Subcutaneous abdominal adipose tissue (tissue), 5 donors: ENCODE measurements around the gene DLG1.

ENCODE experiments used
- H3K27ac ChIP-seq: one replicate; pipeline ENCODE4 v1.7.0; 2013; ENCODE audit warnings: low read depth, mild to moderate bottlenecking, inconsistent platforms, low read length, moderate library complexity
- H3K27me3 ChIP-seq, 5 donors: one replicate each; pipeline ENCODE4 v1.7.0; 2013; ENCODE audit warnings: low read length in 5 of 5, inconsistent platforms in 1 of 5; ENCODE audit not compliant: control insufficient read depth in 5 of 5, insufficient read depth in 4 of 5
- H3K36me3 ChIP-seq, 5 donors: one replicate each; pipeline ENCODE4 v1.7.0; 2013; ENCODE audit warnings: low read length in 5 of 5; ENCODE audit not compliant: control insufficient read depth in 5 of 5, insufficient read depth in 5 of 5
- H3K4me1 ChIP-seq, 5 donors: one replicate each; pipeline ENCODE4 v1.7.0; 2013; ENCODE audit warnings: low read length in 5 of 5, mild to moderate bottlenecking in 3 of 5, moderate library complexity in 1 of 5; ENCODE audit not compliant: control insufficient read depth in 5 of 5, insufficient read depth in 5 of 5
- H3K4me3 ChIP-seq, 5 donors: one replicate each; pipeline ENCODE4 v1.7.0; 2013; ENCODE audit warnings: low read length in 5 of 5, low read depth in 1 of 5
- H3K9ac ChIP-seq, 5 donors: one replicate each; pipeline ENCODE4 v1.7.0; 2013; ENCODE audit warnings: low read length in 5 of 5, mild to moderate bottlenecking in 4 of 5, moderate library complexity in 3 of 5
- H3K9me3 ChIP-seq, 5 donors: one replicate each; pipeline ENCODE4 v1.7.0; 2013; ENCODE audit warnings: low read length in 5 of 5; ENCODE audit not compliant: control insufficient read depth in 5 of 5
- donor health status: healthy.
- donor health status: healthy.
- donor health status: healthy.
- donor health status: healthy.
- donor health status: healthy.

Gene DLG1

GRCh38 chr3:197011780-197012539 is 286.5 kb downstream of the DLG1 start:
- Histone ChIP-seq H3K4me3 (no peak overlapping the region), H3K9ac (no peak overlapping the region), H3K27ac (no peak overlapping the region), H3K27me3 (peaks cover 0 to 11% (median 5%) of the 10 kb centered on the region in 5 donors), H3K9me3 (no peaks in the 10 kb centered on the region), H3K36me3 (no peaks in the 10 kb centered on the region), H3K4me1 (no peaks in the 10 kb centered on the region)

DNA sequence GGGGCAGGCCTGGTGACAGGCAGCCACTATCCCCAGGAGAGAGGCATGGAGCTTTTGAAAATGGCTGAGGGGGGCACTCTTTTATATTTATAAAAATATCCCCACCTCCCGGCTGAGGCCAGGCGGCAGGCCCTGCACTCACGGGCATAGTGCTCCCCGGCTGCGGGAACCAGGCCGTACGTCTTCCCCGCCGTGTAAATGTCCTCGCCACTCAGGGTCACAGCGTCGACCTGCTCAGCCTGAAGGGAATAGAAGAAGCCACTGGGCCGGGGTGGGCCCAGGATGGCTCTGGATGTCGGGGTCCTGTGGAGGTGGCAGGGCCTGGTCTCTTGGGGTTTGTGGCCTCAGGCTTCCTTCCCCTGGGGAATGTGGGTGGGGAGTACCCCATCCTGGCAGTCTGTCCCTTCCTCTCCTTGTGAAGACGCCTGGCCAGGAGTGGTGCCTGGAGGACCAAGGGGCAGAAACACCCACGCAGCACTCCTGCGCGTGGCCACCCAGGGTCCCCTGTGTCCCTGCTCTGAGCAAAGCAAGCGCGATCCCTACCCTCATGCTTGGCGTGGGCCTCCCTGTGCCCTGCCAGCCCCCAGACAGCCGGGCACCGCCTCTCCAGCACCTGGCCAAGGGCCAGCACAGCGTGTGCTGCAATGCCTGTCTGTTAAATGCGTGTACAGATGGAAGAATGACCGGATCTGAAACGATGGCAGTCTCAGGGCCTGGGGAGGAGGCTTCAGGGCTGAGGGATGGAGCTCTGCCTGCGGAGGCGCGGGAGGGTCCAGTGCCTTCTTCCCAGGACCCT is 287.7 kb downstream of the DLG1 start:
- H3K4me3 ChIP-seq: no peak overlapping the region
- H3K9me3 ChIP-seq: no peaks in the 10 kb centered on the region
- no peak overlapping the region for H3K27ac ChIP-seq
- no peak overlapping the region for H3K9ac ChIP-seq
- H3K36me3 ChIP-seq: no peaks in the 10 kb centered on the region
- H3K27me3 ChIP-seq: peaks cover 0 to 11% (median 5%) of the 10 kb centered on the region in 5 donors
- no peaks in the 10 kb centered on the region for H3K4me1 ChIP-seq

- peaks cover 0 to 6% (median 5%) of the 10 kb centered on the region in 5 donors for H3K27me3 ChIP-seq
- H3K4me1 ChIP-seq: no peaks in the 10 kb centered on the region
- no peaks in the 10 kb centered on the region for H3K9me3 ChIP-seq
- H3K27ac ChIP-seq: no peak overlapping the region
- no peaks in the 10 kb centered on the region for H3K36me3 ChIP-seq
- H3K9ac ChIP-seq: no peak overlapping the region
- H3K4me3 ChIP-seq: no peak overlapping the region
These were observed 288.8 kb downstream of the DLG1 start for GRCh38 chr3:197009532-197010019.

DNA sequence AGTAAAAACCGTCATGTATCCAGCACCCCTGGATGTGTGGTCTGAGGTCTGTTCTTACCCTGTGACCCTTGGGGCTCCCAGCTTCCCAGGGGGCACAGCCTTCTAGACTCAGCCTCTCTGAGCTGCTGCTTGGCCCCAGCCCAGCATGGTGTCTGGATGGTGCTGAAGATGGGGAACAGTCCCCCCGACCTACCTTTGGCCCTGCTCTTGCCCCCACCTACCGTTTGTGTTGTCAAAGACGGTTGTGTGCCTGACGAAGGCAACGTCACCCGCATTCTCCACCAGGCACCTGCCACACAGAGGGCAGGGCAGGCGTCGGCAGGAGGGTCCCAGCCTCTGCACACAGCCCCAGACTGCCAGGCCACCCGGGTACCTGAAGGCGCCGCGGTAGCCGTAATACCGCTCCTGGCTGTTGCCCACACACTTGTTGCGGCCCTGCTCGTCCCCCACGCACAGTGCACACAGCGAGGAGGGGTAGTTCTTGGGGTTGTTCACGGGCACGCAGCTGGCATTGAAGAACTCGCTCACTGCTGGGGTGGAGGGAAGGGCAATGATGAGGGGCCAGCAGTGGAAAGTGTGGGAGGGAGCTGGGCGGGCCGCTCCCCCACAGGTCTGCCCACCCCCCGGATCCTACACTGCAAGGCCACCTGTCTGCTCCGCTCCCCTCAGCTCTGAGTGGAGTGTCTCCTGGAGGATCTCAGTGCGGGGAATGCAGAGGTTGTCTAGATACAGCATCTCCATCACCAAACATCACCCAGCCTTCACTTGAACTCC is 289.8 kb downstream of the DLG1 start:
- H3K36me3 ChIP-seq: no peaks in the 10 kb centered on the region
- H3K9me3 ChIP-seq: no peaks in the 10 kb centered on the region
- peaks cover 0 to 6% (median 5%) of the 10 kb centered on the region in 5 donors for H3K27me3 ChIP-seq

GRCh38 chr3:197007953-197008352 is 290.5 kb downstream of the DLG1 start:
- Histone ChIP-seq H3K4me1 (peaks cover 0 to 8% (median 6%) of the 10 kb centered on the region in 5 donors), H3K4me3 (no peak overlapping the region), H3K36me3 (no peaks in the 10 kb centered on the region), H3K27me3 (peaks cover 0 to 6% (median 5%) of the 10 kb centered on the region in 5 donors), H3K9me3 (no peaks in the 10 kb centered on the region), H3K27ac (no peak overlapping the region), H3K9ac (no peak overlapping the region)

More for the DNA sequence above, 289.8 kb downstream of the DLG1 start:
- H3K27ac ChIP-seq: no peak overlapping the region
- H3K4me3 ChIP-seq: no peak overlapping the region
- no peak overlapping the region for H3K9ac ChIP-seq
- peaks cover 0 to 5% (median 3%) of the 10 kb centered on the region in 5 donors for H3K4me1 ChIP-seq

DNA sequence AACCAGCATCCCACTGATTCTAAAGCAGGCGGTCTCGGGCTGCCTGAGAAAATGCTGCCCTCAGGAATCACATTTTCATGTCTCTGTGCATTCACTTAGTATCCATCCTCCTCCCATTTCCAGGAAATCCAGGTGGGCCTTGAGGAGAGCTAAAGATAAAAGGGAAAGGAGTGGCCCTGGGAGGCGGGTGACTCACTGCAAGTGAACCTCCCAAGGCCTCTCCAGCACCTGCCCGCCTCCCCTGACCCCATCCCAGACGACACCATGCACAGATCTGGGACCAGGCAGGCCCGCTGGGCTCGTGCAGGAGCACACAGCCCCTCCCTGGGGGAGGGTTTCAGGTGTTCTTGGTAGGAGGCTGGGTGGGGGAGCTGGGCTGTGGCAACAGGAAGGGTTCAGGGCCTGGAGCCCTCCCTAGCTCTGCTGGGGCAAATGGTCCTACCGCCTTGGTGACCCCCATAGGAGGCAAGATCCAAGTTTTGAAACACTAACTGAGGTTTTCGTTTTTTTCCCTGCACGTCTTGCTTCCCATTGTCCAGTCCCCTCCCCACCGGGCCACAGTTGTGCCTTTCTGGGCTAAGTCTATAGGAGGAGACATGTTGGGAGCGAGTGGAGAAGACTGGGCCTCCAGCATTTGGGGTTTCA is 291.0 kb downstream of the DLG1 start:
- H3K9me3 ChIP-seq: no peaks in the 10 kb centered on the region
- no peaks in the 10 kb centered on the region for H3K36me3 ChIP-seq
- H3K27ac ChIP-seq: no peak overlapping the region
- no peak overlapping the region for H3K4me3 ChIP-seq
- H3K4me1 ChIP-seq: peaks cover 0 to 11% (median 6%) of the 10 kb centered on the region in 5 donors
- H3K27me3 ChIP-seq: peaks cover 0 to 6% (median 5%) of the 10 kb centered on the region in 5 donors
- H3K9ac ChIP-seq: no peak overlapping the region

- no peak overlapping the region for H3K4me3 ChIP-seq
- no peak overlapping the region for H3K27ac ChIP-seq
- no peak overlapping the region for H3K9ac ChIP-seq
- no peaks in the 10 kb centered on the region for H3K9me3 ChIP-seq
- H3K27me3 ChIP-seq: peaks cover 0 to 6% (median 5%) of the 10 kb centered on the region in 5 donors
- peaks cover 0 to 17% (median 11%) of the 10 kb centered on the region in 5 donors for H3K4me1 ChIP-seq
- H3K36me3 ChIP-seq: no peaks in the 10 kb centered on the region
These were observed 291.6 kb downstream of the DLG1 start for GRCh38 chr3:197006860-197007259.

DNA sequence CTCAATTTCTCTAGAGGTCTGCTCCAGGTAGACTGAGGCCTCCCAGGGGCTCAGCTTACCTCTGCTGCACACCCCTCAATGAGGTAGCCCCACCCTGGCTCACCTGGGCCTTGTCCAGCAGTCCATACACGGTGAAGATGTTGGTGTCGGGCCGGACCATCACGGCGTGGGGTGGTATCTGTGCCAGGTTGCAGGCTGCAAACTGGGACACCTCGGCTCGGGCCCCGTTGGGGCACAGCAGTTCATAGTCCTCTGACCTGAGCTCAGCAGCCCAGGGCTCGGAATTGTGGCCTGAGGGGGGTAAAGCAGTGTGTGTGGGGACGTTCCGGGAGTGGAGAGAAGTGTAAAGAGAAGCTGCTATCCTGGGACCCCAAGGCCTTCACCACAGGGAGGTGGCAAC is 292.0 kb downstream of the DLG1 start:
- Histone ChIP-seq H3K27ac (no peak overlapping the region), H3K9ac (no peak overlapping the region), H3K9me3 (no peaks in the 10 kb centered on the region), H3K4me1 (peaks cover 0 to 19% (median 11%) of the 10 kb centered on the region in 5 donors), H3K4me3 (no peak overlapping the region), H3K27me3 (peaks cover 0 to 6% (median 5%) of the 10 kb centered on the region in 5 donors), H3K36me3 (no peaks in the 10 kb centered on the region)
